Measurements from ENCODE around the gene AFG1L.

Gene AFG1L

GRCh38 chr6:108526739-108527174 lies 231.9 kb downstream of the AFG1L start:
- Histone ChIP-seq H3K79me2 (ENCODE audit: insufficient read depth, low read length) (no peaks in the 10 kb centered on the region), H3K4me3 (ENCODE audit: low read depth in 1 of 2, low read length in 2 of 2) (no peak overlapping the region), H3K9ac (ENCODE audit: low read depth, low read length) (no peak overlapping the region), H3K36me3 (ENCODE audit: insufficient read depth, low read length) (peaks cover 3% of the 10 kb centered on the region; the same call in 1 of the 2 replicates), H4K20me1 (ENCODE audit: insufficient read depth, low read length) (no peaks in the 10 kb centered on the region), H3K27me3 (ENCODE audit: insufficient read depth, low read length, poor library complexity) (no peaks in the 10 kb centered on the region), H3K4me2 (ENCODE audit: insufficient read depth, low read length) (no peak overlapping the region), H2AFZ (ENCODE audit: low read depth, low read length) (no peak overlapping the region), H3K9me3 (ENCODE audit: insufficient read depth, low read length, severe bottlenecking) (no peaks in the 10 kb centered on the region), H3K4me1 (ENCODE audit: insufficient read depth, low read length) (peaks cover 7% of the 10 kb centered on the region), H3K27ac (ENCODE audit: low read length) (no peak overlapping the region)
- peak; percentile 89 for TF ChIP-seq CTCF (IDR thresholded peaks at IDR 0.05; ENCODE audit: borderline replicate concordance, extremely low read depth, low read length, poor library complexity, severe bottlenecking)
- TF ChIP-seq EZH2 (IDR thresholded peaks at IDR 0.05; ENCODE audit: borderline replicate concordance, low read depth, low read length, severe bottlenecking), result no peak
- DNase-seq (no peak), ATAC-seq (ENCODE audit: insufficient read depth, low read depth) (peak; percentile 53; the same call in 2 of the 3 replicates)

GRCh38 chr6:108528878-108529277 lies 234.0 kb downstream of the AFG1L start:
- no peaks in the 10 kb centered on the region for H3K27me3 ChIP-seq (ENCODE audit: insufficient read depth, low read length, poor library complexity)
- H3K27ac ChIP-seq (ENCODE audit: low read length), result no peak overlapping the region
- no peak overlapping the region for H3K4me3 ChIP-seq (ENCODE audit: low read depth in 1 of 2, low read length in 2 of 2)
- ATAC-seq (ENCODE audit: insufficient read depth, low read depth) (no peak), DNase-seq (no peak)
- H3K9me3 ChIP-seq (ENCODE audit: insufficient read depth, low read length, severe bottlenecking), result no peaks in the 10 kb centered on the region
- no peak overlapping the region for H3K9ac ChIP-seq (ENCODE audit: low read depth, low read length)
- H3K36me3 ChIP-seq (ENCODE audit: insufficient read depth, low read length), result no peaks in the 10 kb centered on the region
- H3K4me1 ChIP-seq (ENCODE audit: insufficient read depth, low read length), result peaks cover 7% of the 10 kb centered on the region
- H4K20me1 ChIP-seq (ENCODE audit: insufficient read depth, low read length), result no peaks in the 10 kb centered on the region
- TF ChIP-seq CTCF (IDR thresholded peaks at IDR 0.05; ENCODE audit: borderline replicate concordance, extremely low read depth, low read length, poor library complexity, severe bottlenecking), result no peak
- no peak for TF ChIP-seq EZH2 (IDR thresholded peaks at IDR 0.05; ENCODE audit: borderline replicate concordance, low read depth, low read length, severe bottlenecking)
- H3K4me2 ChIP-seq (ENCODE audit: insufficient read depth, low read length), result no peak overlapping the region
- no peaks in the 10 kb centered on the region for H3K79me2 ChIP-seq (ENCODE audit: insufficient read depth, low read length)
- no peak overlapping the region for H2AFZ ChIP-seq (ENCODE audit: low read depth, low read length)

GRCh38 chr6:108531332-108531731 lies 236.5 kb downstream of the AFG1L start:
- no peak overlapping the region for H2AFZ ChIP-seq (ENCODE audit: low read depth, low read length)
- no peak overlapping the region for H3K4me3 ChIP-seq (ENCODE audit: low read depth in 1 of 2, low read length in 2 of 2)
- ATAC-seq (ENCODE audit: insufficient read depth, low read depth), result no peak
- no peak overlapping the region for H3K27ac ChIP-seq (ENCODE audit: low read length)
- H3K4me1 ChIP-seq (ENCODE audit: insufficient read depth, low read length), result peaks cover 7% of the 10 kb centered on the region
- TF ChIP-seq EZH2 (IDR thresholded peaks at IDR 0.05; ENCODE audit: borderline replicate concordance, low read depth, low read length, severe bottlenecking), result no peak
- TF ChIP-seq CTCF (IDR thresholded peaks at IDR 0.05; ENCODE audit: borderline replicate concordance, extremely low read depth, low read length, poor library complexity, severe bottlenecking), result no peak
- H3K9ac ChIP-seq (ENCODE audit: low read depth, low read length), result no peak overlapping the region
- no peaks in the 10 kb centered on the region for H4K20me1 ChIP-seq (ENCODE audit: insufficient read depth, low read length)
- DNase-seq, result no peak
- H3K9me3 ChIP-seq (ENCODE audit: insufficient read depth, low read length, severe bottlenecking), result no peaks in the 10 kb centered on the region
- no peak overlapping the region for H3K4me2 ChIP-seq (ENCODE audit: insufficient read depth, low read length)
- H3K36me3 ChIP-seq (ENCODE audit: insufficient read depth, low read length), result no peaks in the 10 kb centered on the region
- H3K27me3 ChIP-seq (ENCODE audit: insufficient read depth, low read length, poor library complexity), result no peaks in the 10 kb centered on the region
- H3K79me2 ChIP-seq (ENCODE audit: insufficient read depth, low read length), result no peaks in the 10 kb centered on the region
